ENCODE results near the gene MIAT.

GRCh38 chr22:26708256-26709009, 51.0 kb downstream of the MIAT start:
- no peak for TF ChIP-seq POLR2AphosphoS5 (IDR thresholded peaks at IDR 0.05)
- TF ChIP-seq CTCF (IDR thresholded peaks at IDR 0.05) = no peak
